HG03280 (cell line): ENCODE measurements around the gene SLC22A8.
"Not testable (repeated sequence)": the region's sequence is repeated elsewhere in the genome, so short reads cannot be mapped to it uniquely, and the experiment has no call there.

Experiments used
- ATAC-seq: cut with Tn5 transposase; IDR thresholded peaks from one replicate; pipeline ENCODE4 v1.9.1; 2021; ENCODE audit warnings: mild to moderate bottlenecking, moderate library complexity; ENCODE audit not compliant: unreplicated experiment

SLC22A8 gene, protein sequence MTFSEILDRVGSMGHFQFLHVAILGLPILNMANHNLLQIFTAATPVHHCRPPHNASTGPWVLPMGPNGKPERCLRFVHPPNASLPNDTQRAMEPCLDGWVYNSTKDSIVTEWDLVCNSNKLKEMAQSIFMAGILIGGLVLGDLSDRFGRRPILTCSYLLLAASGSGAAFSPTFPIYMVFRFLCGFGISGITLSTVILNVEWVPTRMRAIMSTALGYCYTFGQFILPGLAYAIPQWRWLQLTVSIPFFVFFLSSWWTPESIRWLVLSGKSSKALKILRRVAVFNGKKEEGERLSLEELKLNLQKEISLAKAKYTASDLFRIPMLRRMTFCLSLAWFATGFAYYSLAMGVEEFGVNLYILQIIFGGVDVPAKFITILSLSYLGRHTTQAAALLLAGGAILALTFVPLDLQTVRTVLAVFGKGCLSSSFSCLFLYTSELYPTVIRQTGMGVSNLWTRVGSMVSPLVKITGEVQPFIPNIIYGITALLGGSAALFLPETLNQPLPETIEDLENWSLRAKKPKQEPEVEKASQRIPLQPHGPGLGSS

GRCh38 chr11:63015521-63016215, at the start of gene SLC22A8:
SLC22A8 (minus strand) TSS chr11:63015841; CDS start chr11:63014958, 883 bp downstream.
- no peak for ATAC-seq

GRCh38 chr11:63046203-63046602, 30.6 kb upstream of the SLC22A8 start:
- ATAC-seq: not testable (repeated sequence)

DNA sequence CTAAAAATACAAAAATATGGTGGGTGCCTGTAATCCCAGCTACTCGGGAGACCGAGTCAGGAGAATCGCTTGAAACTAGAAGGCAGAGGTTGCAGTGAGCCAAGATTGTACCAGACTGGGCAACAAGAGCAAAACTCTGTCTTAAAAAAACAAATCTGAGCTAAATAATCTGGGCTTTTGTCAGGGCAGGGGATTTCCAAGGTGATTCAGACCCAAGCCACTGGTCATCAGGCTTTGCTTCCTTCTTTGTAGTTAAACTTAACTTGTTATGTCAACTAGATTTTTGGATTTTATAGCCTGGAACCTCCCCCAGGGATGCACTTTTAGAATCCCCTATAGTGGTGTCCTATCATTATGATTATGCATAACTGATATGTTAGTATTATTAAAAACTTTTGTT, 27.0 kb upstream of the SLC22A8 start:
- no peak for ATAC-seq

- no peak for ATAC-seq
Observed at GRCh38 chr11:63032457-63032856, 16.8 kb upstream of the SLC22A8 start.

GRCh38 chr11:63023841-63024648, 8.4 kb upstream of the SLC22A8 start:
- no peak for ATAC-seq

GRCh38 chr11:63023222-63023814, 7.7 kb upstream of the SLC22A8 start:
- no peak for ATAC-seq

DNA sequence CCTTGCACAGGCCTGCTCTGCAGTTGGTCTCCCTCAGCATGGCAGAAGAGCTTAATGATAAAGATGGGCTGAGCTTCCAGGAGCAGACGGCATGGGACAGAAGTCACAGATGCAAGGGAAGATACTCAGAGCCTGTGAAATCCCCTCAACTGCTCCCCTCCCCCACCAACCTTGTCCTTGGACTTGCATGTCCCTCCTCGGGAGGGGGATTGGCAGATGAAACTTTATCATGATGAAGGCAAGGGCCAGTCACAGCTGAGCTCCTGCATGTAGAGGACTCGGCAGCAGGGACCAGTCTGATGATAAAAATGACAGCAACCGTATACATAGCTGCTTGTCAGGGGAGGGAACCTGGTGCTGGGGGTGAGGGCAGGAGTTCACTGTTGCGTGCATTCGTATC, 6.8 kb upstream of the SLC22A8 start:
- ATAC-seq: no peak

- ATAC-seq: no peak
Observed at GRCh38 chr11:63020671-63021291, 5.1 kb upstream of the SLC22A8 start.

- ATAC-seq: no peak
Observed at GRCh38 chr11:63019506-63019905, 3.9 kb upstream of the SLC22A8 start.

DNA sequence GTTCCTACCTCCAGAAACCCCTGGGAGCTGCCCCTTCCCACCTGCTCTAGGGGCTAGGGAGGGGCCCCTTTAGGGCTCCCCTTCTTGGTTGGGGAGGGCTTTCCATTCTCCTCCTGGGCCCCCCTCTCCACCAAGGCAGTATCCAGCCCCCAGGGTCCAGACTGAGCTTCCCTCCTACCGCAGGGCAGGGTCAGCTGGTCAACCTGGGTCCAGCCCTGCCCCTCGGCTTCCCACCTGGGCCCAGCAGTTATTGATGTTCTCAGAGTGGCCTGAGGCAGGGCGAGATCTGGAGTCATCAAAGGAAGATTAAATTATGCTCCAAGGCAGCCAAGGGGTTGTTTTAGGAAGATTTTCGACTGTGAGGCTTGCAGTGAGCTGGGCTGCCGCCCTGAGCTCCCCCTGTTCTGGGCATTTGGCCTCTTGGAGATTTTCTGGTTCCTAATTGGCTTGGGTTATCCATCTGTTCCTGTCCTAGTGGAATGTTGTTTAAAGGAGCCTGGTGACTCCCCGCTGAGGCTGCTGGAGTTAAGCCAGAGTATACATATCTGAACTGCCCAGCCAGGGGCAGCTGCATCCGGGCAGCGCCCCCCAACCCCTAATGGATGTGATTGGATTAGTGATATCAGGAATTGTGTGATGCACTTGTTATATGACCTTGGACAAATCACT, 1.8 kb upstream of the SLC22A8 start:
- ATAC-seq: no peak

GRCh38 chr11:63014408-63015055, 1.1 kb downstream of the SLC22A8 start:
- ATAC-seq: no peak

DNA sequence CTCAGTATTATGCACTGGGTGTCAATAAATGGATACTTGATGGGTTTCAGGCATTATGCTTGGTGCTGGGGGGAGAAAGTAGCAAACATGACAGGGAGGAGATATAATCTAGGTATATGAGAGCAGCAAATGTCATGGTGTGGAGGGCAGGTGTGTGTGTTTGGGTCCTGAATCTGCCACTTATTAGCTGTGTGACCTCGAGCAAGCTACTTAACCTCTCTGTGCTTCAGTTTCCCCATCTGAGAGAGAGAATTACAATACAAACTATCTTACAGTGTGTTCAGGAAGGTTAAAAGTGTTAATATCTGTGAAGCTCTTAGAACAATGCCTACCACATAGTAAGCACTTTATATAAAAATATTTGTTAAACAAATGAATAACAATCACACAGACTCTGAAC, 2.8 kb downstream of the SLC22A8 start:
- ATAC-seq: no peak

GRCh38 chr11:63012430-63012829, 3.2 kb downstream of the SLC22A8 start:
- no peak for ATAC-seq

GRCh38 chr11:63010934-63011439, 4.7 kb downstream of the SLC22A8 start:
- no peak for ATAC-seq

DNA sequence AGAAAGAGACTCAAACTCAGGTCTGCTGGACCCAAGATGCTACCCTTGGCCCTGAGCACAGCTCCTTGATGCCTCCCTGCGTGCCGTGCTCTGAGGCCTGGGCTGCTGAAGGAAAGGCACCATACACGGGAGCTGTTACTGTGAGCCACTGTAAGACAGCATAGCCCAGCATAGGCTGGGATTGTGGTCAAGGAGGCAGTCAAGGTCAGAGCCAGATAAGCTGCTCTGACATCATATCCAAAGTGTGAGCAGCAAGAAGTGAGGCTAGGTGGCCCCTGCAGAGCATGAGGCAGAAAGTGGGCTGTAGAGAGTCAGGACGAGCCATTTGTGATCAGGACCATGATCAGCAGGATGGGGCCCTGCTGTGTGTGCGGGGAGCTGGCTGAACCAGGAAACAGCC, 7.7 kb downstream of the SLC22A8 start:
- no peak for ATAC-seq

DNA sequence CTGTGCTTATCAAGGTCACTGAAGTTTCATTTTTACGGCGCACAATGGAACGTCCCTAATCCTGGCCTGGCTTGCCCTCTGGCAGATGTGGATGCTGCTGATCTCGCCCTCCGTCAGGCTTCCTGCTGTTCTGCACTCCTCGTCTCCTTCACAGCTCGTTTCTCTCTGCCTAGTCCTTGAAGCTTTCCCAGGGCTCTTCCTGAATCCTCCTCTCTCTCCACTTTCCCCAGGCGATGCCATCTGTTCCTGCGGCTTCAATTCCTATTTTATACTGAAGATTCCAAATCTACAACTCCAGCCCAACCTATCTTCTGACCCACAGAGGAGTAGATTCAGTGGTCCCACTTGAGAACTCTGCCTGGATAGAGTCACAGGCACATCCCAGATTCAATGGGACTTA, 14.2 kb downstream of the SLC22A8 start:
- no peak for ATAC-seq

DNA sequence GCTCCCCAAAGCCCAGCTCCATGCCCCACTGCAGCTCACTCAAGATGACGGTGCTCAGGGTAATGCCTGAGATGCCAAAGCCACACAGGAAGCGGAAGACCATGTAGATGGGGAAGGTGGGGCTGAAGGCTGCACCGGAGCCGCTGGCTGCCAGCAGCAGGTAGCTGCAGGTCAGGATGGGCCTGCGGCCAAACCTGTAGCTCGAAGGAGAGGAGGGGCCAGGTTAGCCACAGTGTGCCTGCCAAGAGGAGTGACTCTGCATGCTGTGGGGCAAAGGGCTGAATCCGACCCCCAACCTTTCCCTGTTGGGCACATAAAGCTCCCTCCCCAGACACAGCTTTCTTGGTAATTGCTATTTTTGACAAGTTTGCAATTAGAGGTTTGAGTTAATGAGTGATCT, 16.0 kb downstream of the SLC22A8 start:
- no peak for ATAC-seq

DNA sequence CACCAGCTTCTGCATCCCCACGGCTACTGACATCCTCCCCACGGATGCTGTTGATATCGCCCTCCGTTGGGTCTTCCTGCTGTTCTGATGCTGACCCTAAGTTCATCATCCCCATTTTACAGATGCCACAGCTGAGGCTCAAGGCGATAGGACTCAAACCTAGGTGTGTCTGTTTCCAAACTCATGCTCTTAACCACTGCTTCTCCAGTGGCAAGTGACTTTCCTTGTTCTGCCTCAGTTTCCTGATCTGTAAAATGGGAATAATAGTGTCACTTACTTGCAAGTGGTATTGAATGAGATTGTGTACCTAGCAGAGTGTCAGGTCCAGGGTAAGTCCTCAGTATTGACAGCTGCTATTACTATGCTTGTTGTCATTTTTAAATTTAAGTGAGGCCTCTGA, 16.5 kb downstream of the SLC22A8 start:
- ATAC-seq: no peak

- no peak for ATAC-seq
Observed at GRCh38 chr11:62996271-62996670, 19.4 kb downstream of the SLC22A8 start.
